HG03457 (cell line): ENCODE measurements around the gene PXT1.
A peak's percentile ranks its signal among the peaks of the same experiment; 100 is the strongest.
"Not testable (repeated sequence)": the region's sequence is repeated elsewhere in the genome, so short reads cannot be mapped to it uniquely, and the experiment has no call there.

ENCODE experiments used
- ATAC-seq: cut with Tn5 transposase; IDR thresholded peaks from one replicate; pipeline ENCODE4 v1.9.1; 2021; ENCODE audit warnings: moderate number of reproducible peaks; ENCODE audit not compliant: unreplicated experiment

The PXT1 gene, protein sequence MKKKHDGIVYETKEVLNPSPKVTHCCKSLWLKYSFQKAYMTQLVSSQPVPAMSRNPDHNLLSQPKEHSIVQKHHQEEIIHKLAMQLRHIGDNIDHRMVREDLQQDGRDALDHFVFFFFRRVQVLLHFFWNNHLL

DNA sequence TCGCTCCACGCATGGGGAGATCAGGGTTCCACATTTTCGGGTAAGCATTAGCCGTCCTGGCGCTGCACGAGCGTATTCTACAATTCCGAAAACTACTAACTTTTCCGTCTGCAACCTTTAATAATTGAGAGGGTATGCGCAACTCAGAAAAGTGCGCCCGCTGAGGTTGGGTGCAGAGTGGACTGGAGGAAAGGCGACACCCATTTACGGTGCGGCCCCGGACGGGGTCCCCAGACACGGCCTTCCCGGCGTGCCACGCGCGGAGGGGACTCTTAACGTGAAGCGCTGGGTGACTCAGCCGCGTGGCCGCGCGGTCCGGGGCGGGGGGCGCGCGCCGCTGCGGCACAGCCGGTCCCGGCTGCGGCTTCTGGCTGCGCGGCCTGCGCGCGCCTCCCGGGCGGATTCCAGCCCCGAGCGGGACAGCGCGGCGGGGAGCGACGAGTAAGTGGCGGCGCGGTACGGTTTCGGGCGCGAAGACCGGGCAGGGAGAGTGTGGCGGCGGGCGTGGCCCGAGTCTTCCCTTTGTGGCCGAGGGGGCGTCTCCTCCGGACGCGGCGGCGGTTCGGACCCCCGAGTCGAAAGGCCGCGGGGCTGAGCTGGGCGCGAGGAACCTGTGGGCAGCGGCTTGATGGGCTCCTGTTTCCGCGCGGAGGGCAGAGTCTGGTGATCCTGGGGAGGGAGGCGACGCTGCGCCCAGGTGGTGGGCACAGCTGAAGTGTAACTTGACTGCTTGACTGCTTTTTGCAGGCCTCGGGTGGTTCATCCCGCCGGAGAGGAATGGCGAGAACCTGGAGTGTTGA lies at the start of gene PXT1, which contains the start of gene KCTD20:
Gene PXT1 (minus strand): TSS at position 184 of the 800 bp plus-strand sequence. CDS start 16,772 bp downstream, outside the sequence.
Gene KCTD20 (plus strand): TSS at position 330 of the 800 bp plus-strand sequence. CDS start 27,098 bp downstream, outside the sequence.
- ATAC-seq, result peak; percentile 72

DNA sequence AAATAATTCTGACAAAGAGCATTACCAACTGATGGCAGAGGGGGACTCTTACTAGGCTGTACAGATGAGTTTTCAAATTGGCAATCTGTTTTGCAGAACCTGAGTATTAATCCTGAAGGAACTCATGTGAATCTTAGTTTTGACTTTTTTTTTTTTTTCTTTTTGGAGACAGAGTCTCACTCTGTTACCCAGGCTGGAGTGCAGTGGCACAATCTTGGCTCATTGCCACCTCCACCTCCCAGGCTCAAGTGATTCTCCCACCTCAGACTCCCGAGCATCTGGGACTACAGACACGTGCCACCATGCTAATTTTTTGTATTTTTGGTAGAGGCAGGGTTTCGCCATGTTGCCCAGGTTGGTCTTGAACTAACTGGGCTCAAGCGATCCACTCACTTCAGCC lies 49.4 kb upstream of the PXT1 start:
- no peak for ATAC-seq

DNA sequence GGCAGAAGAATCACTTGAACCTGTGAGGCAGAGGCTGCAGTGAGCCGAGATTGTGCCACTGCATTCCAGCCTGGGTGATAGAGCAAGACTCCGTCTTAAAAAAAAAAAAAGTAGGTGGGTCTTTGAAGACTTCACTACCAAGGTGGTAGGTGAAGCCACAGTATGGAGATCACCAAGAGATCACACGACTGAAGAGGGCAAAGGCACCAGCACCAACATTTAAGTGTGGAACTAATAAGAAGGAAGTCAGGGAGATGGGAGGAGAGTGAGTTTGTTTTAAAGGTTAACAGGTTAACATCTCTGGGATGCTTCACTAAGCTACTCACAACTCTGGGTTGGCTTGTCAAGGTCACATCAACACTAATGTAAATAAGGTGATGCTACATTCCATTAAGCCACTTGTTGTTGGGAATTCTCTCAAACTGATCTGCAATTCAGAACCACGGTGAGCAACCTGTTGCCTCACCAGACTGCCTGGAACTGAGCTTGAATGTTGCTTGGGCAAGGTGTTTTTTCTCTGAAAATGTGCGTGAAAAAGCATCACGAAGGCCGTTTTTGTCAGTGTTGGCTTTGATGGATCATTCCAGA lies 48.8 kb upstream of the PXT1 start:
- no peak for ATAC-seq

DNA sequence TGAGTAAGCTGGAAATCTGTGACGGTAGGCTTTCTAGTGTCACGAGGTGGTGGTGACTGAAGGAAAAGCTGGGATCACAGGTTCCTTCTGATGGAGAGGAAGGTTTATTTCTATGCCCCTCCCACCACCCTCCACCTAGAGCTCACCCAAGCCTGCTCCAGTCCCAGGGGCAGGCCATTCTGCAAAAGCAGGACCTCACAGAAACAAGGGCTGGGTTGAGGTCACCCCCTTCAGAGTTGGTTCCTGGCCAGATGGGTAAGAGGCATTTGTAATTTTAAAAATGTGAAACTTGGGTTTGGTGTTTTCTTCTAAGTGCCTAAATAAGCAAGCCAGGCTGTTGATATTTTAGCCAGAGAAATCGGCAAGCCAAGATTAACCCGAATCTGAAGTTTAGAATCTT lies 46.8 kb upstream of the PXT1 start:
- ATAC-seq, result no peak

- ATAC-seq, result no peak
Observed at GRCh38 chr6:36488221-36488620, 45.6 kb upstream of the PXT1 start.

DNA sequence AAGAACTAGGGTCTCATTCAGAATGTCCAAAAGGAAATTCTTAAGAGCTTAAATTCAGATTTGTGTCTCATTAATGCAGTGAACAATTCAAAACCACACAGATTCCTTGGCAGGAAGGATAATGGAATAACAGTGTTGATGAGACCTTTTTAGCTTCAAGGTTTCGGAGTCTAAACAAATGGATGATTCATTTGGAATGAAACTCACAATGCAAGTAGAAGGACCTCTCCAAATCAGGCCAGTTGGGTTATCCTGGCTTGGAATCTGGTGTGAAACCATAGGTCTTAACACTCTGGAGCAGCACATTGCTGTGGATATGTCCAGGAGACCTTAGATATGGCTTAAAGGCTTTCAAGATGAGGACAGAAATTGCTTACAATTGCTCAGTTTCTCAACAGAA lies 45.0 kb upstream of the PXT1 start:
- no peak for ATAC-seq

DNA sequence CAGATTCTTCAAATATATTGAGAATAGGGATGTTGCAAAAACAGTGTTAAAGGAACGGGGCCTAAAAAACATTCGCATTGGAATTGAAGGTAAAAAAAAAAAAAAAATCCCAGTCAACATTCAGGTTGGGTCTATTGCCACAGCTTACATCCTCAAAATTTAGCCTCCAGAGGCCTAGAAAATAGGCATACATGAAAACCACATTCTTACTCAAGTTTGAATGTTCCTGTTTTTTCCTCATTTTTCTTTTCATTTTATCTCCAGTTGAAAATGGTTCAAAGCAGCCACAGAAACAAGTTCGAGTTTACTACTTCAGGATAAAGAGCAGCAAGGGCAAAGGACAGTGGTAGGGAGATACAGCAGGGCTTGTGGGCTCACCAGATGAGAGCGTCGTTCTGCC lies 42.1 kb upstream of the PXT1 start:
- ATAC-seq, result no peak

GRCh38 chr6:36483326-36483725 lies 40.7 kb upstream of the PXT1 start:
- not testable (repeated sequence) for ATAC-seq

DNA sequence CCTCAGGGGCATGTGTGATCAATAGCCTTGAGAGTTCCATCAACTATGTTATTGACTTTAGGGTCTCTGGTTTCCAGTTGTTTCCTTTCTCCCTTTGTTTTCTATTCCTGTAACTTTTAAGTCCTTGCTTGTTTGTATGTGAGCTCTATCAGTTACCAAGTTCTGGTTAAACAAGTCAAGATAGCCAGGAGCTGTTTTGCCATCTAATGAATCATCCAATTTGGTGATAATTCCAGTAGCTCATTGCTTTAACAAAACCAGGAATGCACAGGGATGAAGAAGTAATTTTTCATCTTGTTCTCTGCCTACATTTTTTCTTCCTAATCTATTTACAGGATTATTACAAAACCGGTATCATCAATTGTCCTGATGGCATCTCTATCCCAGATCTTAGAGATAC lies 36.6 kb upstream of the PXT1 start:
- ATAC-seq, result no peak

GRCh38 chr6:36478051-36478526 lies 35.4 kb upstream of the PXT1 start:
- no peak for ATAC-seq

DNA sequence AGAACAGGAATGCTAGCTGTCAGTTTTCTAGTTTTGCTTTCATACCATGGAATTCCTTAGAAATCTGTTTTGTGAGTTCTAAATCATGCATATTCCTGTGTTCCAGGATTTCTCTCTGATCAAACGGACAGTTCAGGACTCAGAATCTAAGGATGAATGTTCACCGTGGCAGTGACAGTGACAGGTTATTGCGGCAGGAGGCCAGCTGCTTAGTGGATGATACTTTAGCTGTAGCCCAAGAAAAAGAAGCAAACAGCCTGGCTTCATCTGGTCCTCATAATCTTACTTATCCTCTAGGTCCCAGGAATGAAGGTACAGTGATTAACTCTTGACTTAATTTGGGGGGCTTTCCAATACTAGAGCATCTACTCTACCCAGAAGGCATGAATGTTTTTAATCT lies 27.3 kb upstream of the PXT1 start:
- ATAC-seq, result no peak

DNA sequence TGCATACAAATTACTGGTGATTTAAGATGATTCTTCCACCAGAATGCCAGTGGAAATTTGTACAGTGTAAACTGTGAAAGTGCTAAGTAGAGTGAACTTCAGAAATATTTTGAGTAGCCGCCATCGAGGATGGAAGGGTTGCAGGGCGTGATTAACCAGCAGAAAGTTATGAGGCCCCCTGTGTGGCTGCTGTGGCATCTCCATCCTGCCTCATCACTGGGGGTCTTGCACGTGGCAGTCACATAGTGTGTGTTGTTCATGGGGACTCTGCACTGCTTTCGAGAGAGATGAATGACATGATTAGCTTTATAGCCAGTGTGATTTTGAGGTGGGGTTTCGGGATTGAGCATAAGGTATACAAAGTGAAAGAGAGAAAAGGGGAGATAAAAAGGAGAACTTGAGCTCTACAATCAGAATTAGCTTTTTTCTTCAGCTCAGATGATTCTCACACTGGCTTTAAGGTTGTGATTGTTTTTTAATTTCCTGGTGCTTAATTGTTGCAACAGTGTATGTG lies 26.6 kb upstream of the PXT1 start:
- ATAC-seq, result no peak

DNA sequence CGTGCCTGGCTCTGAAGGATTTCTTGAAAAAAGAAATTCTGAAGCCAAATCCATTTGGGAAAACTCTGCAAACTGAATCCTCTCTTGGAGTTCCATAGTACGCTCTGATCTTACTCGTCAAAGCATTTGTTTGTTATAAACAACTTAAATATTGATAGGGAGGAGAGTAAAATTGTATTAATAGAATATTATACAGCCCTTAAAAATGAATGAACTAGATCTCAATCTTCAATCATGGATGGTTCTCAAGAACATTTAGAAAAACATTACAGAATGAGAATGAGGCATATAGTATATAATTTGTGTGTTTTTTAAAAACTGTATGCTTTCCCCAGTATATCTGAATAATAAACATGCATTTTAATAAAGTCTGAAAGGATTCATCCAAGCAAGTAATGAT lies 25.0 kb upstream of the PXT1 start:
- ATAC-seq, result no peak

- no peak for ATAC-seq
Observed at GRCh38 chr6:36464233-36464632, 21.6 kb upstream of the PXT1 start.

GRCh38 chr6:36463676-36464075 lies 21.0 kb upstream of the PXT1 start:
- ATAC-seq, result no peak

- no peak for ATAC-seq
Observed at GRCh38 chr6:36461646-36462045, 19.0 kb upstream of the PXT1 start.

DNA sequence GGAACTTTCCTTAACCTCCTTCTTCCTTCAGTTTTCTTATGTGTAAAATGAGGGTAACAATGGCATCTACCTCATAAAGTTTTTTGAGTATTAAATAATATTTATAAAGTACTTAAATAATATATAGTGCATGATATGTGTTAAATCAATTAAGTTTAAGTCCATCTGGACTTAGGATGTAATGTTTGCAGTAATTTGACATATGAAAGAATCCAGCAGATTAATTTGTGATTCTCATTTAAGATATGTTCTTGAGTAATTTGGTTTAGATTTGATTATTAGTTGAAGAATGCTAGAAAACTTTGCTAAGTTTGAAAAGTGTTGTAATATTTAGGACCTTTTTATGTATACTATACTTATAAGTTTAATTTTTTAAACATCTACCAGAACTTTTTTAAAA lies 18.3 kb upstream of the PXT1 start:
- ATAC-seq, result no peak

DNA sequence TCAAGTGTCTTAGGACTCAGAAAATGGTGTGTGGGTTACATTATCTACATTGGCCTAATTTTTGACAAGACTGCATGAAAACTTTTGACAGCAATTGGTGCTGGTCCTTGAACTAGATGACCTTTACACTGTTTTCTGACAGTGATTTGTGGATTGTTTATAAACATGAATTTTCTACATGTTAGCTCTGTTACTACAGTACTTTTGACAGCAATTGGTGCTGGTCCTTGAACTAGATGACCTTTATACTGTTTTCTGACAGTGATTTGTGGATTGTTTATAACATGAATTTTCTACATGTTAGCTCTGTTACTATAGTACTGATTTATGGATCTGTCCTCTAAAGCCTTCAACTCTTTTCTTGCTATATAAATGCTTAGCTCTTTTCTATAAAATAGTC lies 16.8 kb upstream of the PXT1 start:
- ATAC-seq, result no peak

GRCh38 chr6:36455486-36456027 lies 12.9 kb upstream of the PXT1 start:
- no peak for ATAC-seq

- not testable (repeated sequence) for ATAC-seq
Observed at GRCh38 chr6:36452897-36453296, 10.2 kb upstream of the PXT1 start.

DNA sequence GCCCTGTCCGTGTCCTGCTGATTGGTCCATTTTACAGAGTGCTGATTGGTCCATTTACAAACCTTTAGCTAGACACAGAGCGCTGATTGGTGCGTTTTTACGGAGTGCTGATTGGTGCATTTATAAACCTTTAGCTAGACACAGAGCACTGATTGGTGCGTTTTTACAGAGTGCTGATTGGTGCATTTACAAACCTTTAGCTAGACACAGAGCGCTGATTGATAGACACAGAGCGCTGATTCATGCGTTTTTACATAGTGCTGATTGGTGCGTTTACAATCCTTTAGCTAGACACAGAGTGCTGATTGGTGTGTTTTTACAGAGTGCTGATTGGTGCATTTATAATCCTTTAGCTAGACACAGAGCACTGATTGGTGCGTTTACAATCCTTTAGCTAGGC lies 6.5 kb upstream of the PXT1 start:
- not testable (repeated sequence) for ATAC-seq

DNA sequence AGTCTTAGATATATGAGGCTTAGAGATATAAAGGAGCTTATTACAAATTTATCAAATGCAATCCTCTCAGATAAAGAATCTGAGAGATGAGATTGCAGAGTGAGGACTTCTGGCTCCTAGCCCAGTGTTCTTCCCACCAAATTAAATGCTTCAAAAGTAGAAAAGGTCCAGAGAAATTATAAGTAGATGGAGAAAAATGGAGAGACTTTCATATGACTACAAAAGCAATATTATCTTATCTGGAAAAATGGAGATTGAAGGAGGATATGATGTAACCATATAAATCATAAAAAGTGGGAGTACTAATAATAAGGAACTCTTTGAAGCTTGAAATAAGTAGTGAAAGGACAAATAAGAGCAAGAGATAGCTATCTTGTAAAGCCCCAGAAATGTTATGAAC lies 3.0 kb upstream of the PXT1 start:
- no peak for ATAC-seq
